CD14-positive monocyte (primary cell): Measurements from ENCODE around the gene KRT72. TPM values are rescaled to one million over a fixed set of nuclear protein-coding genes. Genes with fewer than 3 reads are reported as not detected.

Source experiments
- DNase-seq, 3 donors: peaks; one replicate each; pipeline ENCODE4 v3.0.0-alpha.2; 2011 to 2022
- H2AFZ ChIP-seq: 2 replicates; pipeline ENCODE4 v1.6.0; 2012; ENCODE audit warnings: mild to moderate bottlenecking, low read depth, low read length, inconsistent platforms; ENCODE audit not compliant: insufficient read depth, poor library complexity, severe bottlenecking
- H3K27ac ChIP-seq, 2 donors: 1 replicate in 1 of 2; 2 replicates in 1 of 2; pipeline ENCODE4 v1.5.1; 2012 to 2013; ENCODE audit warnings: low read length in 2 of 2, control low read depth in 1 of 2, inconsistent platforms in 1 of 2, low read depth in 1 of 2, mild to moderate bottlenecking in 1 of 2
- H3K27me3 ChIP-seq, 2 donors: one replicate each; pipeline versions ENCODE4 v1.6.0 to v1.6.1; 2011 to 2013; ENCODE audit warnings: low read length in 2 of 2; ENCODE audit not compliant: control insufficient read depth in 2 of 2, insufficient read depth in 2 of 2
- H3K36me3 ChIP-seq, 2 donors: replicated peaks in 1 of 2; 1 replicate in 1 of 2; 2 replicates in 1 of 2; pipeline versions ENCODE4 v1.5.1 to v1.6.1; 2012 to 2013; ENCODE audit warnings: low read length in 2 of 2, control low read depth in 1 of 2, inconsistent platforms in 1 of 2, mild to moderate bottlenecking in 1 of 2; ENCODE audit not compliant: insufficient read depth in 2 of 2, control insufficient read depth in 1 of 2
- H3K4me1 ChIP-seq, 2 donors: 1 replicate in 1 of 2; 2 replicates in 1 of 2; pipeline versions ENCODE4 v1.5.1 to v1.6.1; 2012 to 2013; ENCODE audit warnings: low read length in 2 of 2, control low read depth in 1 of 2, inconsistent platforms in 1 of 2, mild to moderate bottlenecking in 1 of 2, moderate library complexity in 1 of 2; ENCODE audit not compliant: insufficient read depth in 2 of 2, control insufficient read depth in 1 of 2
- H3K4me2 ChIP-seq: replicated peaks from 2 replicates; pipeline ENCODE3; 2012; ENCODE audit warnings: low read length, moderate library complexity, mild to moderate bottlenecking; ENCODE audit not compliant: poor library complexity, severe bottlenecking; ENCODE audit errors: extremely low read depth
- H3K4me3 ChIP-seq, 3 experiments: fragments of 200-600 bp in 1 of 3; sonication (generic) in 1 of 3; replicated peaks in 1 of 3; 1 replicate in 2 of 3; 2 replicates in 1 of 3; pipeline ENCODE4 v1.5.1; 2011 to 2013; ENCODE audit warnings: low read length in 3 of 3, mild to moderate bottlenecking in 3 of 3, control low read depth in 2 of 3, low read depth in 2 of 3, inconsistent platforms in 1 of 3, moderate library complexity in 1 of 3
- H3K79me2 ChIP-seq: 2 replicates; pipeline ENCODE4 v1.6.0; 2012; ENCODE audit warnings: mild to moderate bottlenecking, control low read depth, inconsistent platforms, low read length, moderate library complexity; ENCODE audit not compliant: insufficient read depth
- H3K9ac ChIP-seq: 2 replicates; pipeline ENCODE4 v1.6.0; 2017; ENCODE audit warnings: low read length, mild to moderate bottlenecking; ENCODE audit not compliant: insufficient read depth, poor library complexity, severe bottlenecking
- H3K9me3 ChIP-seq, 2 donors: replicated peaks in 1 of 2; 1 replicate in 1 of 2; 2 replicates in 1 of 2; pipeline versions ENCODE4 v1.5.1 to v1.6.1; 2012 to 2013; ENCODE audit warnings: low read length in 2 of 2, control low read depth in 1 of 2; ENCODE audit not compliant: control insufficient read depth in 1 of 2, insufficient read depth in 1 of 2
- H4K20me1 ChIP-seq: 2 replicates; pipeline ENCODE4 v1.6.0; 2012; ENCODE audit warnings: mild to moderate bottlenecking, low read length, control low read depth, moderate library complexity; ENCODE audit not compliant: insufficient read depth
- H3K27ac Mint-ChIP-seq, 7 donors: one replicate each; pipeline ENCODE4 v1.8.0; 2020; ENCODE audit warnings: mild to moderate bottlenecking in 7 of 7, mixed read lengths in 7 of 7, moderate library complexity in 6 of 7, inconsistent platforms in 2 of 7
- H3K27me3 Mint-ChIP-seq, 3 donors: one replicate each; pipeline ENCODE4 v1.8.0; 2021 to 2022; ENCODE audit warnings: low read depth in 3 of 3, mild to moderate bottlenecking in 3 of 3, mixed read lengths in 3 of 3, moderate library complexity in 3 of 3, inconsistent platforms in 1 of 3
- H3K36me3 Mint-ChIP-seq, 2 donors: one replicate each; pipeline ENCODE4 v1.8.0; 2020; ENCODE audit warnings: mixed read lengths in 2 of 2, inconsistent platforms in 1 of 2, mild to moderate bottlenecking in 1 of 2
- H3K4me1 Mint-ChIP-seq: one replicate; pipeline ENCODE4 v1.8.0; 2020; ENCODE audit warnings: mild to moderate bottlenecking, mixed read lengths
- H3K4me3 Mint-ChIP-seq, 2 donors: one replicate each; pipeline ENCODE4 v1.8.0; 2020; ENCODE audit warnings: mild to moderate bottlenecking in 2 of 2, mixed read lengths in 2 of 2, moderate library complexity in 1 of 2
- H3K9me3 Mint-ChIP-seq, 7 donors: one replicate each; pipeline ENCODE4 v1.8.0; 2020 to 2022; ENCODE audit warnings: mixed read lengths in 7 of 7, mild to moderate bottlenecking in 6 of 7, moderate library complexity in 6 of 7, inconsistent platforms in 2 of 7
- WGBS: methylation state at CpG from one replicate; pipeline ENCODE4 v1.1.5; 2013; ENCODE audit warnings: missing lambda C conversion rate; ENCODE audit not compliant: insufficient coverage; 5-methylcytosine and 5-hydroxymethylcytosine counted together
- intact Hi-C, 2 donors: fragments of 100-400 bp; cut with micrococcal nuclease; formaldehyde crosslinking; loops; one replicate each; pipeline versions ENCODE4 v1.15.0 to v1.15.1; 2023
- polyA plus RNA-seq, 3 donors: library from polyadenylated mRNA; depleted of rRNA in 1 of 3; unstranded in 2 of 3; stranded (reverse) in 1 of 3; fragments of 300-500 nt in 2 of 3; fragments of >200 nt in 1 of 3; fragmentation: Illumina TruSeq in 2 of 3; gene quantifications; 1 replicate in 2 of 3; 2 replicates in 1 of 3; pipeline ENCODE4 v1.2.3, GENCODE V29; 2012 to 2021
- TF ChIP-seq, protein P1 (sequence below): fragments of 200-600 bp; IDR thresholded peaks from one replicate; pipeline ENCODE4 v1.8.0; 2022; ENCODE audit warnings: antibody characterized with exemption, mild to moderate bottlenecking

Gene KRT72
- polyA plus RNA-seq, 3 donors: not detected

DNA sequence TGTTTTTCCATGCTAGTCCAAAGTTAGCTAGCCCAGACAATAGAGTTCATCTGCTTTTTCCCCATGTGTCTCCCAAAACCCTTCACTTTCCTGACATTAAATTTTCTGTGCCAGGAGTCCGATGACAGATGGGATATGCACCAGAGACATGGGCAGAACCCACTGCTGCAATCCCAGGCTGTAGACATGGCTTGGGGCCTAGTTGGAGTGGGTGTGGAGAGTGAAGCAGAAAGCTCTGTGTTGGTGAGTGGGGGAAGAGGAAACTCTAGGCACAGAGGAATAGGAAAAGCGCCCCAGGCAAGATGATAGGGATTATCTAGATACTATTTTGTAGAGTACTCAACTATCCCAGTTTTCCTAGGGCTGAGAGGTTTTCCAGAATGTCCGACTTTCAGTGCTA lies 22.8 kb downstream of the KRT72 start:
- Mint-ChIP-seq H3K9me3 (no peaks in the 10 kb centered on the region), H3K36me3 (no peaks in the 10 kb centered on the region), H3K27ac (no peak overlapping the region), H3K4me3 (no peak overlapping the region), H3K27me3 (peaks cover 3 to 7% (median 6%) of the 10 kb centered on the region in 3 donors), H3K4me1 (no peaks in the 10 kb centered on the region)
- Histone ChIP-seq H3K36me3 (no peaks in the 10 kb centered on the region), H4K20me1 (no peaks in the 10 kb centered on the region), H3K9ac (no peak overlapping the region), H2AFZ (no peak overlapping the region), H3K79me2 (no peaks in the 10 kb centered on the region), H3K27me3 (no peaks in the 10 kb centered on the region), H3K4me2 (no peak overlapping the region), H3K27ac (no peak overlapping the region), H3K9me3 (no peaks in the 10 kb centered on the region), H3K4me3 (no peak overlapping the region), H3K4me1 (no peaks in the 10 kb centered on the region)
- intact Hi-C loops: no loop called here
- no peak for DNase-seq
- WGBS: 100% methylated on average over 2 of the region's 3 CpGs
- TF ChIP-seq, protein P1, sequence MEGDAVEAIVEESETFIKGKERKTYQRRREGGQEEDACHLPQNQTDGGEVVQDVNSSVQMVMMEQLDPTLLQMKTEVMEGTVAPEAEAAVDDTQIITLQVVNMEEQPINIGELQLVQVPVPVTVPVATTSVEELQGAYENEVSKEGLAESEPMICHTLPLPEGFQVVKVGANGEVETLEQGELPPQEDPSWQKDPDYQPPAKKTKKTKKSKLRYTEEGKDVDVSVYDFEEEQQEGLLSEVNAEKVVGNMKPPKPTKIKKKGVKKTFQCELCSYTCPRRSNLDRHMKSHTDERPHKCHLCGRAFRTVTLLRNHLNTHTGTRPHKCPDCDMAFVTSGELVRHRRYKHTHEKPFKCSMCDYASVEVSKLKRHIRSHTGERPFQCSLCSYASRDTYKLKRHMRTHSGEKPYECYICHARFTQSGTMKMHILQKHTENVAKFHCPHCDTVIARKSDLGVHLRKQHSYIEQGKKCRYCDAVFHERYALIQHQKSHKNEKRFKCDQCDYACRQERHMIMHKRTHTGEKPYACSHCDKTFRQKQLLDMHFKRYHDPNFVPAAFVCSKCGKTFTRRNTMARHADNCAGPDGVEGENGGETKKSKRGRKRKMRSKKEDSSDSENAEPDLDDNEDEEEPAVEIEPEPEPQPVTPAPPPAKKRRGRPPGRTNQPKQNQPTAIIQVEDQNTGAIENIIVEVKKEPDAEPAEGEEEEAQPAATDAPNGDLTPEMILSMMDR: no peak

- no peak overlapping the region for H3K4me3 Mint-ChIP-seq
- H3K36me3 Mint-ChIP-seq: no peaks in the 10 kb centered on the region
- peaks cover 3 to 8% (median 6%) of the 10 kb centered on the region in 3 donors for H3K27me3 Mint-ChIP-seq
- H3K9me3 Mint-ChIP-seq: no peaks in the 10 kb centered on the region
- no peaks in the 10 kb centered on the region for H4K20me1 ChIP-seq
- H3K4me1 Mint-ChIP-seq: no peaks in the 10 kb centered on the region
- H3K27me3 ChIP-seq: no peaks in the 10 kb centered on the region
- TF ChIP-seq, protein P1: no peak
- no peaks in the 10 kb centered on the region for H3K9me3 ChIP-seq
- intact Hi-C loops: no loop called here
- no peak overlapping the region for H3K4me3 ChIP-seq
- no peak for DNase-seq
- no peak overlapping the region for H2AFZ ChIP-seq
- H3K27ac ChIP-seq: no peak overlapping the region
- H3K36me3 ChIP-seq: no peaks in the 10 kb centered on the region
- no peaks in the 10 kb centered on the region for H3K4me1 ChIP-seq
- no peaks in the 10 kb centered on the region for H3K79me2 ChIP-seq
- H3K4me2 ChIP-seq: no peak overlapping the region
- 94% methylated on average over 6 of the region's 8 CpGs for WGBS
- no peak overlapping the region for H3K9ac ChIP-seq
- no peak overlapping the region for H3K27ac Mint-ChIP-seq
Measured at GRCh38 chr12:52577316-52577715, 23.9 kb downstream of the KRT72 start.
